ACC112 (cell line): ENCODE results near the gene SOX10.
"Not testable (repeated sequence)": the region's sequence is repeated elsewhere in the genome, so short reads cannot be mapped to it uniquely, and the experiment has no call there.

Experiments
- H2AFZ ChIP-seq: fragments of 200-600 bp; sonication (generic); one replicate; pipeline ENCODE4 v1.6.0; 2017; ENCODE audit warnings: antibody characterized with exemption, low read length; ENCODE audit not compliant: unreplicated experiment
- H3K27ac ChIP-seq: fragments of 200-600 bp; sonication (generic); 2 replicates; pipeline ENCODE4 v1.5.1; 2014; ENCODE audit warnings: low read depth, mild to moderate bottlenecking, antibody characterized with exemption, low read length, moderate library complexity
- H3K27me3 ChIP-seq: fragments of 200-600 bp; sonication (generic); 2 replicates; pipeline ENCODE4 v1.6.1; 2014; ENCODE audit warnings: mild to moderate bottlenecking, antibody characterized with exemption, low read length, moderate library complexity, mixed read lengths; ENCODE audit not compliant: insufficient read depth
- H3K36me3 ChIP-seq: fragments of 200-600 bp; sonication (generic); 2 replicates; pipeline ENCODE4 v1.6.1; 2016; ENCODE audit warnings: mild to moderate bottlenecking, antibody characterized with exemption, low read length, moderate library complexity, mixed read lengths; ENCODE audit not compliant: insufficient read depth
- H3K4me1 ChIP-seq: fragments of 200-600 bp; sonication (generic); one replicate; pipeline ENCODE4 v1.6.1; 2016; ENCODE audit warnings: low read length, mixed read lengths; ENCODE audit not compliant: insufficient read depth, unreplicated experiment, control insufficient read depth
- H3K4me3 ChIP-seq: fragments of 200-600 bp; sonication (generic); 2 replicates; pipeline ENCODE4 v1.5.1; 2014; ENCODE audit warnings: mild to moderate bottlenecking, low read depth, low read length
- H3K79me2 ChIP-seq: fragments of 200-600 bp; sonication (generic); one replicate; pipeline ENCODE4 v1.6.0; 2016; ENCODE audit warnings: low read length; ENCODE audit not compliant: control insufficient read depth, unreplicated experiment, insufficient read depth

Gene SOX10

DNA sequence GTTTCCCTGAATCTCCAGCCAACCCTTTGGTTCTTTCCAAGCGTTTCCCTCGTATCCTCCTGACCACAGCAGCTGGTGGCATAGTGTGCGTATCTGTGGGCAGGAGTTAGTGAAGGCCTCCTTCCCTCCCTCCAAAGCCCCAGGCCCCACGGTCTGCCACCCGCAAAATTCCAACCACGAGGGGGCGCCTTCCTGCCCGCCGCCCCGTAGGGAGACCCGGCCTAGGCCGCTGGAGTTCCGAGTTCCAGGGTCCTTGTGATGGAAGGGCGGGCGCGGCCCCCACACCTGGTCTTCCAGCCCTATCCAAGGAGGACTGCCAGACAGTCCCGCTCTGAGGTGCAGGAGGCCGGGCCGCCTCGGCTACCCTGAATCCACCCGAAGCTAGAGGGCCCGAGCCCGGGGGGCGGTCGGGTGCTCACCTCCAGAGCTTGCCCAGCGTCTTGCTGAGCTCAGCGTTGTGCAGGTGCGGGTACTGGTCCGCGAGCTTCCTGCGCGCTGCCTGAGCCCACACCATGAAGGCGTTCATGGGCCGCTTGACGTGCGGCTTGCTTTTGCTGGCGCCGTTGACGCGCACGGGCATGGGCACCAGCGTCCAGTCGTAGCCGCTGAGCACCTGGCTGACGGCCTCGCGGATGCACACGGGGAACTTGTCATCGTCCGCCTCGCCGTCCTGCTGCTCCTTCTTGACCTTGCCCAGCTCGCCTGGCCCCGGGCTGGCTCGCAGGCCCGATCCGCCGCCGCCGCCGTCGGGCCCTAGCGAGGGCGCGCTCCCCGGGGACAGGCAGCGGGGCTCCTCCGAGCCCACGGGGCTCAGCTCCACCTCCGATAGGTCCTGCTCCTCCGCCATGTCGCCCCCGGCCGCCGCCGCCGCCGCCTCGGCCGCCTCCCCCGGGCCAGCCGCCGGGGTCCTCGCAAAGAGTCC lies 1.2 kb downstream of the SOX10 start:
- Histone ChIP-seq H3K27me3 (no peaks in the 10 kb centered on the region), H3K4me3 (no peak overlapping the region), H3K36me3 (no peaks in the 10 kb centered on the region), H3K4me1 (no peaks in the 10 kb centered on the region), H3K27ac (no peak overlapping the region), H3K79me2 (no peaks in the 10 kb centered on the region), H2AFZ (no peak overlapping the region)

DNA sequence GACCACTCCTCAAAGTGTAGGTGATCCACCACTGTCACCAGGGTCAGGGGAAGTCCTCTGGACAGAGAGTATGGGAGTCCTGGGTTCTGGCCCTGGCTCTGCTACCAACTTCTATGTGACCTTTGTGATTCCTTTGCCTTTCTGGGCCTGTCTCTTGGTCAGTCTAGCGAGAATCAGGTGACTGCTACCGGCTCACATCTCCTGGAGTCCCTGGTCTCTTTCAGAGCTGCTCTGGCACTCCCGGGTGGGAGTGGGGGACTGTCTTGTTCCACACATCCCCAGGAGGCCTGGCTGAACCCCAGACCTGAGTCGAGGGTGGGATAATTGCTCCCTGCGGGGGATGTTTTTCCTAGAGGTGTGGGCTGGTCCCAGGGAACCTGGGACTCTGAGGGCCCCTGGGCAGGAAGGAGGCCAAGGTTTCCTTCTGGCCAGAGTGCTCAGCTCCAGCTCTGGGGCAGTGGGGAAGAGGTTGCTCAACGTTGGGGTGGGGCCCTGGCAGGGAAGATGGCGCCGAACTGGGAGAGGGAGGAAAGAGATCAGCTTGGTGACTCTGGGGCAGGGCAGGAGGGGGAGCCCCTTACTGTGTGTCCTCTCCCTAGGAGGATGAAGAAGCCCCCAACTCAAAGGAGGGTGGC lies 2.1 kb downstream of the SOX10 start:
- H3K4me1 ChIP-seq: no peaks in the 10 kb centered on the region
- no peak overlapping the region for H3K4me3 ChIP-seq
- no peaks in the 10 kb centered on the region for H3K79me2 ChIP-seq
- H3K27ac ChIP-seq: no peak overlapping the region
- no peak overlapping the region for H2AFZ ChIP-seq
- no peaks in the 10 kb centered on the region for H3K27me3 ChIP-seq
- H3K36me3 ChIP-seq: no peaks in the 10 kb centered on the region

- H3K36me3 ChIP-seq: no peaks in the 10 kb centered on the region
- no peak overlapping the region for H3K27ac ChIP-seq
- no peak overlapping the region for H3K4me3 ChIP-seq
Measured at GRCh38 chr22:37981282-37982011, 2.9 kb downstream of the SOX10 start.

DNA sequence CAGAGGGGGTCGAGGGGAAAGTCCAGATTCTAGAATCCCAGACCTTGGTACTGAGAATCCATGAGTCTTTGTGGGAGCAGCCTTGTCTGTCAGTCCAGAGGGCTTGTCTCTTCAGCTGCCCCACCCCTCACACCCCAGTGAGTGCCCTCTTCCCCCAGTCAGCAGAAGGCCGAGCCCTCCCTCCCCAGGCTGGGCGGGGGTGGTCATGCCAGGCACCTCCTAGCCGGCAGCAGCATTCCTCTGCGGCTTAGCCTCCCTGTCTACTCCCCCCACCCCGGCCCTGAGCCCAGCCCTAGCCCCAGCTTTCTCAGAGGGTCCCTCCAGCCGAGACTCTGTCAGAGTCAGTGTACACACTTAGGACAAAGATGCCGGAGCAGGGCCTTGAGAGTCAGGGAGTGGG lies 4.6 kb downstream of the SOX10 start:
- H3K4me3 ChIP-seq: no peak overlapping the region
- H3K36me3 ChIP-seq: no peaks in the 10 kb centered on the region
- no peaks in the 10 kb centered on the region for H3K27me3 ChIP-seq
- H3K4me1 ChIP-seq: no peaks in the 10 kb centered on the region
- H3K27ac ChIP-seq: no peak overlapping the region
- no peaks in the 10 kb centered on the region for H3K79me2 ChIP-seq
- H2AFZ ChIP-seq: no peak overlapping the region

More at GRCh38 chr22:37981282-37982011, 2.9 kb downstream of the SOX10 start:
- Histone ChIP-seq H3K4me1 (no peaks in the 10 kb centered on the region), H2AFZ (no peak overlapping the region), H3K79me2 (no peaks in the 10 kb centered on the region), H3K27me3 (no peaks in the 10 kb centered on the region)

- H3K4me3 ChIP-seq: no peak overlapping the region
- H2AFZ ChIP-seq: no peak overlapping the region
- no peaks in the 10 kb centered on the region for H3K4me1 ChIP-seq
- H3K36me3 ChIP-seq: no peaks in the 10 kb centered on the region
- H3K27ac ChIP-seq: no peak overlapping the region
- no peaks in the 10 kb centered on the region for H3K79me2 ChIP-seq
- H3K27me3 ChIP-seq: no peaks in the 10 kb centered on the region
Measured at GRCh38 chr22:37976547-37976946, 7.8 kb downstream of the SOX10 start.

DNA sequence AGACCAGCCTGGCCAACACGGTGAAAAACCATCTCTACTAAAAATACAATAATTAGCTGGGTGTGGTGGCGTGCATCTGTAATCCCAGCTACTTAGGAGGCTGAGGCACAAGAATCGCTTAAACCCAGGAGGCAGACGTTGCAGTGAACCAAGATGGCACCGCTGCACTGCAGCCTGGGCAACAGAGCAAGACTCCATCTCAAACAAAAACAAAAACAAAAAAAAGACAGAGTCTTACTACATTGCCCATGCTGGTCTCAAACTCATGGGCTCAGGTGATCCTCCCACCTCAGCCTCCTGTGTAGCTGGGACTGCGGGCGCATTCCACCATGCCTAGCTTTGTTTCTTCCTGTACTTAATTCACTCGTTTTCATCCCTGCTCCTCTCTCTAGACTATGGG lies 8.3 kb downstream of the SOX10 start:
- not testable (repeated sequence) for H3K4me3 ChIP-seq, H3K27ac ChIP-seq, H3K36me3 ChIP-seq, H3K4me1 ChIP-seq, H3K79me2 ChIP-seq, H2AFZ ChIP-seq, H3K27me3 ChIP-seq

GRCh38 chr22:37975153-37975552 lies 9.2 kb downstream of the SOX10 start:
- Histone ChIP-seq H3K27me3 (no peaks in the 10 kb centered on the region), H3K79me2 (no peaks in the 10 kb centered on the region), H3K27ac (no peak overlapping the region), H2AFZ (no peak overlapping the region), H3K4me1 (no peaks in the 10 kb centered on the region), H3K4me3 (no peak overlapping the region), H3K36me3 (no peaks in the 10 kb centered on the region)

- Histone ChIP-seq H3K27ac (no peak overlapping the region), H3K79me2 (no peaks in the 10 kb centered on the region), H3K27me3 (no peaks in the 10 kb centered on the region), H2AFZ (no peak overlapping the region), H3K36me3 (no peaks in the 10 kb centered on the region), H3K4me1 (no peaks in the 10 kb centered on the region), H3K4me3 (no peak overlapping the region)
Measured at GRCh38 chr22:37973271-37974170, 10.8 kb downstream of the SOX10 start.

DNA sequence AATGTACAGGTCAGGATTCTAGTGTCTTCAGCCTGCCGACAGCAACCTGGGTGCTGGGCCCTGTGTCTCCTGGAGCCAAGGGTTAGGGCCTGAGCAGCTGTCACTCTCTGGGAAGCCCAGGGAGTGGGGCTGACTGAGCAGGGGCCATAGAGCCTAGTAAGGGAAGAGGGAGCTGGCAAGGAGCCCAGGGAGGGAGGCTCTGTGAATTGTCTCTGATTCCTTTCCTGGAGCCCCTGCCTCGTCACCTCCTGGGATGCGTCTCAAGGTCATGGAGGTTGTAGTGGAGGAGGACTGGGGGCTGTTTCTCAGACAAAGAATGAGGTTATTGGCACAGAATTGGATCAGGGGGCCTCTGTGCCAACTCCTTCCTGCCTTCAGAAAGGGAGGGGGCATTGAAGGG lies 11.8 kb downstream of the SOX10 start:
- no peaks in the 10 kb centered on the region for H3K27me3 ChIP-seq
- no peak overlapping the region for H3K4me3 ChIP-seq
- no peak overlapping the region for H3K27ac ChIP-seq
- no peak overlapping the region for H2AFZ ChIP-seq
- no peaks in the 10 kb centered on the region for H3K36me3 ChIP-seq
- H3K79me2 ChIP-seq: no peaks in the 10 kb centered on the region
- H3K4me1 ChIP-seq: no peaks in the 10 kb centered on the region
